GM12891 (cell line): Measurements from ENCODE around the gene ALDH1L2. TPM values are rescaled to one million over a fixed set of nuclear protein-coding genes. Genes with fewer than 3 reads are reported as not detected.
A peak's percentile ranks its signal among the peaks of the same experiment; 100 is the strongest.

Source experiments
- DNase-seq: peaks from one replicate; pipeline ENCODE4 v3.0.0; 2011; ENCODE audit warnings: low spot score; ENCODE audit not compliant: insufficient read length
- FAIRE-seq: peaks from 2 replicates; lab custom pipeline; 2011; peaks lifted over from hg19 to GRCh38; lab: Jason Lieb, UNC
- PAX5 ChIP-seq: IDR thresholded peaks from 2 replicates; pipeline ENCODE4 v1.6.1; 2011; ENCODE audit warnings: low read length, moderate library complexity, mild to moderate bottlenecking; ENCODE audit not compliant: insufficient read depth, severe bottlenecking
- POLR2A ChIP-seq: IDR thresholded peaks from 2 replicates; pipeline ENCODE4 v1.6.1; 2011; ENCODE audit warnings: low read depth, low read length, control low read depth
- POLR2AphosphoS5 ChIP-seq: IDR thresholded peaks from 2 replicates; pipeline ENCODE4 v1.6.1; 2011; ENCODE audit warnings: low read depth, low read length, control low read depth
- POU2F2 ChIP-seq: IDR thresholded peaks from 2 replicates; pipeline ENCODE4 v1.6.1; 2011; ENCODE audit warnings: low read depth, mild to moderate bottlenecking, control low read depth, low read length, moderate library complexity
- SPI1 ChIP-seq: IDR thresholded peaks from 2 replicates; pipeline ENCODE4 v1.6.1; 2011; ENCODE audit warnings: low read depth, low read length, control low read depth
- TAF1 ChIP-seq: IDR thresholded peaks from 2 replicates; pipeline ENCODE4 v1.6.1; 2011; ENCODE audit warnings: low read depth, low read length, control low read depth
- polyA plus RNA-seq: library from polyadenylated mRNA; unstranded; fragments of >200 nt; gene quantifications from one replicate; pipeline ENCODE4 v1.2.1, GENCODE V29; 2012; ENCODE audit warnings: low read depth, missing spikeins, inconsistent platforms; ENCODE audit not compliant: missing spikeins

The ALDH1L2 gene
- polyA plus RNA-seq = 1.7 TPM

- peak; percentile 57 for DNase-seq
- TF ChIP-seq POU2F2 (no peak), POLR2AphosphoS5 (no peak), POLR2A (no peak), PAX5 (no peak), TAF1 (no peak), SPI1 (no peak)
- FAIRE-seq = peak; percentile 92
Observed at GRCh38 chr12:105084251-105085250, at the start of gene ALDH1L2. TSS of gene ALDH1L2 (minus strand) at chr12:105084458. CDS start at chr12:105084436, 22 bp downstream.

GRCh38 chr12:105120551-105120950 lies 36.3 kb upstream of the ALDH1L2 start:
- TF ChIP-seq PAX5 = no peak
- TF ChIP-seq POU2F2 = no peak
- no peak for TF ChIP-seq TAF1
- TF ChIP-seq POLR2AphosphoS5 = no peak
- no peak for TF ChIP-seq POLR2A
- TF ChIP-seq SPI1 = no peak
- DNase-seq (no peak), FAIRE-seq (no peak)

GRCh38 chr12:105116969-105117368 lies 32.7 kb upstream of the ALDH1L2 start:
- no peak for FAIRE-seq
- no peak for TF ChIP-seq POU2F2
- TF ChIP-seq PAX5 = no peak
- no peak for TF ChIP-seq SPI1
- no peak for TF ChIP-seq TAF1
- no peak for TF ChIP-seq POLR2AphosphoS5
- TF ChIP-seq POLR2A = no peak
- DNase-seq = no peak

- DNase-seq = no peak
- no peak for TF ChIP-seq POU2F2
- no peak for TF ChIP-seq POLR2AphosphoS5
- no peak for TF ChIP-seq TAF1
- TF ChIP-seq PAX5 = no peak
- no peak for TF ChIP-seq SPI1
- TF ChIP-seq POLR2A = no peak
- FAIRE-seq = no peak
Observed at GRCh38 chr12:105113094-105113493, 28.8 kb upstream of the ALDH1L2 start.

GRCh38 chr12:105110851-105111250 lies 26.6 kb upstream of the ALDH1L2 start:
- no peak for DNase-seq
- no peak for TF ChIP-seq SPI1
- no peak for TF ChIP-seq PAX5
- no peak for TF ChIP-seq POLR2A
- TF ChIP-seq TAF1 = no peak
- no peak for TF ChIP-seq POU2F2
- TF ChIP-seq POLR2AphosphoS5 = no peak
- no peak for FAIRE-seq

GRCh38 chr12:105109465-105110212 lies 25.4 kb upstream of the ALDH1L2 start:
- FAIRE-seq (peak; percentile 82), DNase-seq (no peak)
- TF ChIP-seq PAX5 (no peak), POLR2A (peak; percentile 64), POLR2AphosphoS5 (peak; percentile 44; the same call in 1 of the 2 replicates)

GRCh38 chr12:105107494-105108371 lies 23.5 kb upstream of the ALDH1L2 start, which contains the start of gene WASHC4:
TSS of gene WASHC4 (plus strand) at chr12:105107731. CDS start at chr12:105107801, 70 bp downstream.
- FAIRE-seq = peak; percentile 100
- TF ChIP-seq POLR2A (peak; percentile 96), SPI1 (peak; percentile 67), POLR2AphosphoS5 (peak; percentile 96), POU2F2 (peak; percentile 81; the same call in 1 of the 2 replicates), TAF1 (peak; percentile 96), PAX5 (peak; percentile 23)

GRCh38 chr12:105107171-105107493 lies 22.9 kb upstream of the ALDH1L2 start:
- no peak for FAIRE-seq
- no peak for TF ChIP-seq POLR2AphosphoS5
- no peak for TF ChIP-seq PAX5
- no peak for TF ChIP-seq POLR2A
- TF ChIP-seq TAF1 = no peak
- no peak for TF ChIP-seq POU2F2
- no peak for TF ChIP-seq SPI1
- no peak for DNase-seq

More at GRCh38 chr12:105107494-105108371, 23.5 kb upstream of the ALDH1L2 start, which contains the start of gene WASHC4:
- peak; percentile 93 for DNase-seq

- no peak for DNase-seq
Observed at GRCh38 chr12:105106621-105107020, 22.4 kb upstream of the ALDH1L2 start.

More at GRCh38 chr12:105106621-105107020, 22.4 kb upstream of the ALDH1L2 start:
- FAIRE-seq = peak; percentile 40
- no peak for TF ChIP-seq POLR2A
- no peak for TF ChIP-seq PAX5
- no peak for TF ChIP-seq TAF1
- TF ChIP-seq POLR2AphosphoS5 = no peak
- TF ChIP-seq POU2F2 = no peak
- TF ChIP-seq SPI1 = no peak
